IMR-90 (cell line): Measurements from ENCODE around the gene CNTNAP1. TPM values are rescaled to one million over a fixed set of nuclear protein-coding genes. Genes with fewer than 3 reads are reported as not detected.

ENCODE experiments used
- ATAC-seq: fragments of 200-7000 bp; cut with Tn5 transposase; 2 replicates; pipeline ENCODE4 v1.9.1; 2020; ENCODE audit warnings: low read depth, mild to moderate bottlenecking, moderate library complexity
- BruUV-seq: library from RNA; stranded (reverse); fragments of 400-500 nt; replicated peaks from 2 replicates; lab custom pipeline; 2021; lab: Mats Ljungman, UMichigan
- CTCF ChIA-PET: fragments of 300-600 bp; formaldehyde crosslinking; extraction: SDS; loops from one replicate; lab custom pipeline; 2021; ENCODE audit warnings: antibody characterized with exemption; lab: Yijun Ruan, JAX
- POLR2A ChIA-PET: fragments of 300-600 bp; sonication (Branson Sonifier 250); formaldehyde crosslinking; loops from one replicate; lab custom pipeline; 2022; ENCODE audit warnings: antibody characterized with exemption; ENCODE audit not compliant: unreplicated experiment; lab: Charles Lee
- DNase-seq: peaks from one replicate; pipeline ENCODE4 v3.0.0; 2013
- H2AFZ ChIP-seq: replicated peaks from 2 replicates; pipeline ENCODE3; 2013; ENCODE audit warnings: low read length, mild to moderate bottlenecking; ENCODE audit not compliant: poor library complexity
- H2AK5ac ChIP-seq: 2 replicates; pipeline ENCODE4 v1.6.1; 2013; ENCODE audit warnings: low read depth, low read length, inconsistent platforms
- H2AK9ac ChIP-seq: replicated peaks from 2 replicates; pipeline ENCODE3; 2013; ENCODE audit warnings: mild to moderate bottlenecking, low read depth, low read length, moderate library complexity; ENCODE audit not compliant: poor library complexity
- H2BK120ac ChIP-seq: 2 replicates; pipeline ENCODE4 v1.6.1; 2013; ENCODE audit warnings: low read depth, low read length, inconsistent platforms
- H2BK15ac ChIP-seq: 3 replicates; pipeline ENCODE4 v1.6.1; 2013; ENCODE audit warnings: low read depth, low read length, inconsistent platforms
- H2BK20ac ChIP-seq: 2 replicates; pipeline ENCODE4 v1.6.1; 2013; ENCODE audit warnings: low read depth, mild to moderate bottlenecking, inconsistent platforms, low read length, moderate library complexity
- H2BK5ac ChIP-seq: 2 replicates; pipeline ENCODE4 v1.6.1; 2013; ENCODE audit warnings: mild to moderate bottlenecking, low read depth, low read length, inconsistent platforms; ENCODE audit not compliant: poor library complexity, severe bottlenecking
- H3K14ac ChIP-seq: replicated peaks from 2 replicates; pipeline ENCODE4 v1.6.1; 2013; ENCODE audit warnings: low read depth, low read length, inconsistent platforms
- H3K18ac ChIP-seq: 2 replicates; pipeline ENCODE4 v1.6.1; 2013; ENCODE audit warnings: low read depth, low read length, control low read depth
- H3K23ac ChIP-seq: 2 replicates; pipeline ENCODE4 v1.6.1; 2013; ENCODE audit warnings: low read depth, low read length, inconsistent platforms
- H3K27ac ChIP-seq: 2 replicates; pipeline ENCODE4 v1.5.1; 2013; ENCODE audit warnings: mild to moderate bottlenecking, control low read depth, low read length; ENCODE audit not compliant: insufficient read depth
- H3K27me3 ChIP-seq: 2 replicates; pipeline ENCODE4 v1.6.1; 2013; ENCODE audit warnings: low read length; ENCODE audit not compliant: control insufficient read depth, insufficient read depth
- H3K36me3 ChIP-seq: 2 replicates; pipeline ENCODE4 v1.6.1; 2013; ENCODE audit warnings: low read length, mixed read lengths; ENCODE audit not compliant: control insufficient read depth, insufficient read depth
- H3K4ac ChIP-seq: 2 replicates; pipeline ENCODE4 v1.6.1; 2013; ENCODE audit warnings: low read depth, low read length, inconsistent platforms
- H3K4me1 ChIP-seq: 2 replicates; pipeline ENCODE4 v1.6.1; 2013; ENCODE audit warnings: low read length, mixed read lengths; ENCODE audit not compliant: control insufficient read depth, insufficient read depth
- H3K4me2 ChIP-seq: 2 replicates; pipeline ENCODE4 v1.6.1; 2013; ENCODE audit warnings: low read depth, mild to moderate bottlenecking, control low read depth, low read length, moderate library complexity
- H3K4me3 ChIP-seq: 2 replicates; pipeline ENCODE4 v1.5.1; 2013; ENCODE audit warnings: low read depth, mild to moderate bottlenecking, control low read depth, low read length, moderate library complexity; ENCODE audit not compliant: insufficient read depth
- H3K56ac ChIP-seq: 2 replicates; pipeline ENCODE4 v1.6.1; 2013; ENCODE audit warnings: low read length, inconsistent platforms; ENCODE audit not compliant: insufficient read depth; ENCODE audit errors: extremely low read depth
- H3K79me1 ChIP-seq, 2 experiments: 2 replicates each; pipeline ENCODE4 v1.6.1; 2013; ENCODE audit warnings: low read length in 2 of 2, inconsistent platforms in 1 of 2, low read depth in 1 of 2
- H3K9ac ChIP-seq: 2 replicates; pipeline ENCODE4 v1.6.1; 2013; ENCODE audit warnings: low read depth, low read length, control low read depth
- H3K9me1 ChIP-seq: 2 replicates; pipeline ENCODE4 v1.6.1; 2013; ENCODE audit warnings: low read length, inconsistent platforms; ENCODE audit not compliant: insufficient read depth
- H3K9me3 ChIP-seq: 2 replicates; pipeline ENCODE4 v1.6.1; 2013; ENCODE audit warnings: low read length; ENCODE audit not compliant: control insufficient read depth, insufficient read depth
- H4K20me1 ChIP-seq: 2 replicates; pipeline ENCODE4 v1.6.1; 2013; ENCODE audit warnings: low read length, inconsistent platforms; ENCODE audit not compliant: insufficient read depth
- H4K5ac ChIP-seq: 2 replicates; pipeline ENCODE4 v1.6.1; 2013; ENCODE audit warnings: mild to moderate bottlenecking, low read depth, low read length, control low read depth
- H4K8ac ChIP-seq, 2 experiments: 2 replicates each; pipeline ENCODE4 v1.6.1; 2013; ENCODE audit warnings: low read depth in 2 of 2, low read length in 2 of 2, control low read depth in 1 of 2, inconsistent platforms in 1 of 2
- H4K91ac ChIP-seq: 2 replicates; pipeline ENCODE4 v1.6.1; 2013; ENCODE audit warnings: low read depth, low read length, inconsistent platforms; ENCODE audit not compliant: insufficient read depth
- CEBPB ChIP-seq: IDR thresholded peaks from 2 replicates; pipeline ENCODE4 v1.6.1; 2012; ENCODE audit warnings: low read depth, low read length, improper control_type of control experiment
- CTCF ChIP-seq: conservative IDR thresholded peaks from 2 replicates; pipeline ENCODE4 v1.5.1; 2012; ENCODE audit warnings: mild to moderate bottlenecking, low read depth, low read length, improper control_type of control experiment
- MAZ ChIP-seq: IDR thresholded peaks from 2 replicates; pipeline ENCODE4 v1.6.1; 2012; ENCODE audit warnings: low read depth, mild to moderate bottlenecking, low read length, improper control_type of control experiment, moderate library complexity, borderline replicate concordance
- RAD21 ChIP-seq: IDR thresholded peaks from 2 replicates; pipeline ENCODE4 v1.6.1; 2012; ENCODE audit warnings: low read length, improper control_type of control experiment
- WGBS, 2 experiments: methylation state at CpG; one replicate each; pipeline versions ENCODE4 v1.1.5 to v1.1.7; 2013; ENCODE audit warnings: missing lambda C conversion rate in 2 of 2; ENCODE audit not compliant: insufficient read length in 1 of 2; ENCODE audit errors: extremely low coverage in 2 of 2; 5-methylcytosine and 5-hydroxymethylcytosine counted together
- dilution Hi-C: fragments of 300-500 bp; cut with HindIII; formaldehyde crosslinking; loops from one replicate; pipeline ENCODE4 v1.14.3; 2018; ENCODE audit warnings: low sequenced_read_pairs; ENCODE audit not compliant: unreplicated experiment
- in situ Hi-C: fragments of 300-500 bp; cut with MboI; formaldehyde crosslinking; loops from 3 replicates; pipeline ENCODE4 v1.14.3; 2019; ENCODE audit warnings: low sequenced_read_pairs, inconsistent platforms, mixed read lengths
- intact Hi-C: fragments of 100-400 bp; cut with micrococcal nuclease; formaldehyde crosslinking; loops from 2 replicates; pipeline ENCODE4 v1.10.0; 2022
- polyA plus RNA-seq, 3 experiments: library from polyadenylated mRNA; depleted of rRNA; stranded (reverse); fragments of >200 nt; gene quantifications; 2 replicates each; pipeline ENCODE4 v1.2.3, GENCODE V29; 2012; ENCODE audit warnings: low replicate concordance in 1 of 3
- total RNA-seq: library from RNA; depleted of rRNA; stranded (reverse); fragments of >200 nt; gene quantifications from 2 replicates; pipeline ENCODE4 v1.2.3, GENCODE V29; 2012
- TF ChIP-seq, protein P1 (sequence below): fragments of 150-350 bp; IDR thresholded peaks from 2 replicates; pipeline ENCODE4 v1.6.1; 2016; ENCODE audit warnings: low read depth, mild to moderate bottlenecking, low read length, moderate library complexity, borderline replicate concordance

The CNTNAP1 gene
- total and polyA plus RNA-seq, 2 of the 4 experiments (the other 2 are of a cell fraction), result 12.2 to 72.2 TPM

GRCh38 chr17:42699415-42699740 is 17.0 kb downstream of the CNTNAP1 start:
- no peak overlapping the region for H3K9ac ChIP-seq
- H3K9me1 ChIP-seq, result peaks cover 5% of the 10 kb centered on the region; the same call in 1 of the 2 replicates
- H4K8ac ChIP-seq, result no peak overlapping the region; a peak in 1 of 4 replicates
- H3K14ac ChIP-seq, result no peak overlapping the region
- DNase-seq, result no peak
- TF ChIP-seq RAD21, result no peak
- TF ChIP-seq CEBPB, result no peak
- no peak for TF ChIP-seq MAZ
- no peak for TF ChIP-seq CTCF
- TF ChIP-seq, protein P1, sequence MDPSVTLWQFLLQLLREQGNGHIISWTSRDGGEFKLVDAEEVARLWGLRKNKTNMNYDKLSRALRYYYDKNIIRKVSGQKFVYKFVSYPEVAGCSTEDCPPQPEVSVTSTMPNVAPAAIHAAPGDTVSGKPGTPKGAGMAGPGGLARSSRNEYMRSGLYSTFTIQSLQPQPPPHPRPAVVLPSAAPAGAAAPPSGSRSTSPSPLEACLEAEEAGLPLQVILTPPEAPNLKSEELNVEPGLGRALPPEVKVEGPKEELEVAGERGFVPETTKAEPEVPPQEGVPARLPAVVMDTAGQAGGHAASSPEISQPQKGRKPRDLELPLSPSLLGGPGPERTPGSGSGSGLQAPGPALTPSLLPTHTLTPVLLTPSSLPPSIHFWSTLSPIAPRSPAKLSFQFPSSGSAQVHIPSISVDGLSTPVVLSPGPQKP, result no peak
- no peaks in the 10 kb centered on the region; the same call in 1 of the 2 replicates for H4K20me1 ChIP-seq
- H3K4ac ChIP-seq, result no peak overlapping the region
- no peak overlapping the region for H3K56ac ChIP-seq
- no peak overlapping the region for H2BK120ac ChIP-seq
- WGBS, 2 experiments, result no CpG with 5 or more reads among the region's 4 CpGs
- H3K79me1 ChIP-seq, result no peaks in the 10 kb centered on the region
- H2BK5ac ChIP-seq, result no peak overlapping the region
- intact Hi-C loops, result no loop called here
- POLR2A ChIA-PET, result interaction anchor here (0.6 kb wide), 1 partner anchor 306 kb away, joined by 7 read pairs; no protein-coding TSS in a partner anchor
- no peak overlapping the region for H3K4me3 ChIP-seq
- H4K5ac ChIP-seq, result no peak overlapping the region
- no peak overlapping the region for H3K18ac ChIP-seq
- H2AK5ac ChIP-seq, result no peak overlapping the region; the same call in 1 of the 2 replicates
- H3K23ac ChIP-seq, result no peak overlapping the region
- H3K4me1 ChIP-seq, result peaks cover 3% of the 10 kb centered on the region; the same call in 1 of the 2 replicates
- H2AK9ac ChIP-seq, result no peak overlapping the region
- H3K27me3 ChIP-seq, result no peaks in the 10 kb centered on the region
- H3K27ac ChIP-seq, result no peak overlapping the region
- no peak overlapping the region for H2AFZ ChIP-seq
- peaks cover 46% of the 10 kb centered on the region for H3K36me3 ChIP-seq
- no peak overlapping the region for H4K91ac ChIP-seq
- H3K4me2 ChIP-seq, result no peak overlapping the region
- no peaks in the 10 kb centered on the region for H3K9me3 ChIP-seq
- no peak for ATAC-seq
- in situ Hi-C loops, result loop anchor here (25.0 kb wide), 1 partner anchor 613 kb away; no protein-coding TSS in a partner anchor
- BruUV-seq, result no TSS peak
- H2BK20ac ChIP-seq, result no peak overlapping the region
- H2BK15ac ChIP-seq, result no peak overlapping the region
- dilution Hi-C loops, result no loop called here
- CTCF ChIA-PET, result no interaction called here
